Stimulated activated CD4-positive, alpha-beta T cell treated with anti-CD3 and anti-CD28 coated beads, Interleukin-12 subunit alpha, Interleukin-12 subunit beta, amount 100 ng/mL, for 48 hours (primary cell): ENCODE data around the gene RBPJ.
"Not testable (repeated sequence)": the region's sequence is repeated elsewhere in the genome, so short reads cannot be mapped to it uniquely, and the experiment has no call there.

ENCODE experiments used
- DNase-seq, 3 donors: peaks; one replicate each; pipeline ENCODE4 v3.0.0-alpha.2; 2020; ENCODE audit warnings: low read depth in 2 of 3, low spot score in 1 of 3

The RBPJ gene

GRCh38 chr4:26331380-26331950 lies 10.7 kb downstream of the RBPJ start:
- DNase-seq, result no peak

DNA sequence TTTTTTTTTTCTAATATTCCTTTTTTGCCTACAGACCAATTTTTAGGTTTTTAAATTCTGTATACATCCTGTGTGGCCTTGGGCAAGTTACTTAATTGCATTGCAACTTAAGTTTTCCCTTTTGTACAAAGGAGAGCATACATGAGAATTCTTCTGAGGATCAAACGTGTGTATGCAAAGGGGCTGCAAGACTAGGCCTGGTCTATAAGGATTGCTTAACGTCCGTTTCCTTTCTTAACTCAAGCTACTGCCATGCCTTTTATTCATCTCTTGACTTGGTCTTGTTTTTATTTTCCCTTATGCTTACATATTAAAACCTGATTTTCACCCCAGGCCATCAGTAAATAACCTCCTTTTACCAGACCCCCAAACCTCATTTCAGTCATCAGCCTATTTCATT lies 13.6 kb downstream of the RBPJ start:
- no peak for DNase-seq

GRCh38 chr4:26337612-26338011 lies 16.8 kb downstream of the RBPJ start:
- no peak for DNase-seq

- DNase-seq, result no peak
These were observed 21.7 kb downstream of the RBPJ start for GRCh38 chr4:26342328-26343037.

DNA sequence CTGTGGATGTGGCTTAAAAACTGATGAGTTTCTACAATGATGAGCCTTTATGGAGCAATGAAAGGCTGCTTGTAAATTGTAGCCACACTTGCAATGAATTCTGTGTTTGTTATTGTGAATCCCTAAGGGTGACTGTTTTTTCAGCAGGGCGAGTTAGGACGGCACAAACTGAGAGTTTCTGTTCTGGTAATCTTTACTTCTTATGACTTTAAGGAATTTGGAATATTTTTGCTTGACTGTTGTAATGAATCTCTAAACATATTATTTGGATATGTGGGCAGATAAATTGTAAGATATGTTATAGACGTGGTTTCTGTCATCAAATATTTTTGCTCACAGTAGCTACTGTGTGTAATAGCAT lies 22.2 kb downstream of the RBPJ start:
- DNase-seq, result no peak

- no peak for DNase-seq
These were observed 24.2 kb downstream of the RBPJ start for GRCh38 chr4:26344901-26345564.

DNA sequence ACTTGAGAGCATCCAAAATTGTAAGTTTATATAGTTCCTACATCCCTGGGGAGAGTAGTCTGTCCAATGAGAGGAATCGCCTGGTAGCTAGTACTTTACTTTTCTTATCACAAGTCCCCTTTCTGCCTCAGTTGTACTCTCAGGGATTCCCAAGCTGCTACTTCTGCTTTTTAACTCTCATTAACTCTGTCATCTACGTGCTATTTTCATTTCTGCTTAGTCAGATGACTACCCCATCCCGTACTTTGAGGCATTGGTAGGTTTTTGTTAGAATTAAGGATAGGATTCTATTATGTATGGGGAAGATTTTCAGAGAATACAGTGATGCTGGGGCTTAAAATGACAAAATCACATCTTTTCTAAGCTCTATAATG lies 24.7 kb downstream of the RBPJ start:
- no peak for DNase-seq

DNA sequence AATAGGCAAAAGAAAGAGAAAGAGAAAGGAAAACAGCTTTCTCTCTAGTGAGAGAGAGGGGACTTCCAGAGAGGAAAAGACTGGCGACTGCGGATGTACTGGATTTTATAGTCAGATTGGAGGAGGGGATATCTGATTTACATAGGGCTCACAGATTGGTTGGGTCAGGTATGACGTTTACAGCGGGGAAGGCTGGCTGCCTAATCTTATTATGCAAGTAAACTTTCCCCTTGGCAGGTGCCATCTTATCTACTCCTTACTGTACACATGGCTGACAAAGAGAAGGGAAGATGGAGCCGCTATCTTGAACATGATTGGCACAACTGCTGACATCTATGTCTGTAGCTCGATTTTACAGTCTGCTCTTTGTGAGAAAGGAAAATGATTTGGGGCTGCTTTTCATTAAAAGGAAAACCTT lies 25.4 kb downstream of the RBPJ start:
- DNase-seq, result no peak

- DNase-seq, result no peak
These were observed 28.7 kb downstream of the RBPJ start for GRCh38 chr4:26349496-26349895.

DNA sequence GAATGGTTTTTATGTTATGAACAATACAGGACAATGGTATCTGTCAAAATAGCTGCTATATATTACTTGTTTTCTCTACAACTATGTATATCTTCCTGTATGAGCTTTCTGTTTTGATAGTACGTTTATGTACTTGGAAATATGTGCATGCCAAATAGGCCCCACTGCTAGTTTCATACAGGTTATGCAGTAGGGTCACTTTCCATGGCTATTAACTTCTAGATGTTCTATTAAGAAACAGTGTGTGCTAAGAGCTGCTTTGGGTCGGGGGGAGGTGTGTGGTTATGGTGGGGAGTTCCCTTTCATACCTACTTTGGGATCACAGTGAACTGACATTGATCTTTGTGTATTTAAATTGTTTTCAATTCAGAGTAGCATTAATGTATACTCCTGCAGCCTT lies 30.9 kb downstream of the RBPJ start:
- no peak for DNase-seq

- no peak for DNase-seq
These were observed 33.7 kb downstream of the RBPJ start for GRCh38 chr4:26354491-26354890.

DNA sequence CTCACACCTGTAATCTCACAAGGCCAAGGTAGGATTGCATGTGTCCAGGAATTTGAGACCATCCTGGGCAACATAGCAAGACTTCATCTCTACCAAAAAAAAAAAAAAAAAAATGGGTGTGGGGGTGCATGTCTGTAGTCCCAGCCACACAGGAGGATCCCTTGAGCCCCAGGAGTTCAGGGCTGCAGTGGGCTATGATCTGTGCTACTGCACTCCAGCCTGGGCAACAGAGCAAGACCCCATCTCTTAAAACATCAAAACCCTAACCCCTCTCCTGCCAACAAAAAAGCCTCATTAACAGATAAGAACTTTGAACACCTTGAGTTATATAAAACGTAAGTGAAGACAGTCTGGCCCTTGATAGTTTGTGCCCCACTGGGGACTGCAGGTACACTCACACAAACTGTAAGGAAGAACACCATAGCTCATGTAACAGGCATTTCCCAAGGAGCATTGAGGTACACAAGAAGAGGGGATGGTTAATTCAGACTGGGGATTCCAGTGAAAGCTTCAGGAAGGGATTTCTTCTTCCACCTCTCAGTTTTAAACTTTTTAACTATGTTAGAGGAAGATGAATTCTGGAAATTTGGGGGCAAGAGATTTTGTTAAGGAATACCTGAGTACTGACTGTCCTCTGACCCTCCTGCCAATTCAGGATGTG lies 34.7 kb downstream of the RBPJ start:
- no peak for DNase-seq

DNA sequence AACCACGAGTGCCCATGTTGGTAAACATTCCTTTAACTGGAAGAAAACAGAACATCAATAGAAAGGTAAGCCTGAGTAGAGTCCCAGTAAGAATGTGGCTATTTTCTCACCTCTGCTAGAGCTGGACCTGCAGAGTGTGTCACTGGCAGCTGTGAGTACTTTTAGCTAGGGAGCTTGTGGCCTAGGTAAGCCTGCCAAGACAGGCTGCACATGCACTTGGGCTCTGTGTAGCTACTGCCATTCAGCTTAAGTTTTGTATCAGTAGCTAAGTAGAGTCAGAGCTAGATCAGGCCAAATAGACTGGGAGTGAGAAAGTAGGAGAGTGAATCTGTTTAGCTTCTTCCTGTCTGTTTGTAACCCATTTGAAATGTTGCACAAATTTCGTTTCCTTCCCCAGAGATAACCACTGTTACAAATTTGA lies 35.3 kb downstream of the RBPJ start:
- DNase-seq, result no peak

GRCh38 chr4:26359521-26359920 lies 38.7 kb downstream of the RBPJ start:
- not testable (repeated sequence) for DNase-seq

DNA sequence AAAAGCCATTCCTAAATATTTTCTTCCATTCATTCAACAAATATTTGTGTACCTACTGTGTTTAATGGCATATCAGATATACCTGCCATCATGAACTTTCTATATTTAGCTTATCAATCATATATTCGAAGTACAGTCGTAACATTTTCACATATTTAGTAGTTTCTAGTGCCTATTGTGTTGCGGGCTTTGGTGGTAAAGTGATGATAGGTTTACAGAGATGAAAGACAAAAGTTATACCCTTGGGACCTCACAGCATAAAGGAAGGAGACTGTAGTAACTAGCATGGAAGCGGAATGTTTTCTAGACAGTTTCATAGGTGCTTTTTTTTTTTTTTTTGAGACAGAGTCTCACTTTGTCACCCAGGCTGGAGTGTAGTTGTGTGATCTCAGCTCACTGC lies 39.5 kb downstream of the RBPJ start:
- DNase-seq, result no peak

DNA sequence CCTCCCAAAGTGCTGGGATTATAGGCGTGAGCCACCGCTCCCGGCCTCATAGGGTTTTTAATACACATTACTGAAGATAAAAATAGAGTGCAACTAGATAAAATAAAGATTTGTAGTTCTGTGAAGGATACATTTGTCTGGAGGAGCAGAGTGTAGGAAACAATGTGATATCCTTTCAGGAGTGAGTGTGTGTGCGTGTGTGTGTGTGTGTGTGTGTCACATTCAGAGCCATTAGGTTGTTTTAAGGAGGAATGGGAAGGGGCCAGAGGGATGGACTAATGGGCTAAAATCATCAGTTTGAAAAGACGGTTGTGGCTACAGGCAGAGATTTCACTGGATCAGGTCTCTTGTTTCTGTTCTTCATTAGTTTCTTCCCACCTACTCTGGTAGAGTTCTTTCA lies 40.0 kb downstream of the RBPJ start:
- DNase-seq, result no peak

DNA sequence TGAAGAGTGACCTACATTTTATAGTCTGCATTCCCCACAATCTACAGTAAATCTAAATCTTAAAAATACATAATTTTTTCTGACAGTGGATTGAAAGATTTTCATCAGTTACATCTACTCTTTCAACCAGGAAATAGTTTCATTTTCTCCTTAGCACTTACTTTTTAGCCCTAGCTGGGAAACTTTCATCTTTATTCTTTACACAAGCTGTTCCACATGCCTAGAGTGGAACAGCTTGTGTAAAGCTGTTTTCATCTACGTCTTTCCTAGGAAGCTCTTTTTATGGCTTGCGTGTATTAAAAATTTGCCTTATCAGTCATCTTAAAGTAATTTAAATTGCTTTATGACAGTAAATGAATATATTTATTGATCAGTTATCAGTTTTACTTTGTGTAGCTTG lies 40.5 kb downstream of the RBPJ start:
- DNase-seq, result no peak

- no peak for DNase-seq
These were observed 42.1 kb downstream of the RBPJ start for GRCh38 chr4:26362745-26363439.

DNA sequence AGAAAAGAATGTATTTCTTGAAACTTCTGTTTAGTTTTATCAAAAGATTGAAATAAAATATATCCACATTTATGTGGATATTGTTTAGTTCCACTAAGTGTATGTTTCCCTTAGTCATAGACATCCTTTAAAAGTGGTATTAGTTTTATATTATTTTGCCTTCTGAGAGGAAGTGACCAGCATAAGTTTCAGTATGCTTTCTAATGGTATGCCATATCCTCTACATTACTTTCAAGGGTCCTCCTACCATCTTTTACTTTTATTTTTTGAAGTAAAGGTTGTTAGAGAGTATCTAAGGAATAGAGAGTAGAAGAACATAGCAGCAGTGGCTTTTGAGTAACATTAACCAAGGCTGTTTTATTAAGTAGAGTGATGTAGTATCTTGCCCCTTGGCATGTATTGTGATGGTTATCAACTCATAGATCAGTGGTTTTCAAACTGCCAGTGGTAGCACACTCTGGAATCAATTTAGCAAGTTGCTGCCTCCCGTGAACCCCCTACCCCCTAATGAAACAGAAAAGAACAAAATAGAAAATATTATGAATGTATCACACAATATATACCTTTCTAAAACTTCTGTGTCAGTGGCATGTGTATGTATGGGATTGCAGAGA lies 44.8 kb downstream of the RBPJ start:
- no peak for DNase-seq

DNA sequence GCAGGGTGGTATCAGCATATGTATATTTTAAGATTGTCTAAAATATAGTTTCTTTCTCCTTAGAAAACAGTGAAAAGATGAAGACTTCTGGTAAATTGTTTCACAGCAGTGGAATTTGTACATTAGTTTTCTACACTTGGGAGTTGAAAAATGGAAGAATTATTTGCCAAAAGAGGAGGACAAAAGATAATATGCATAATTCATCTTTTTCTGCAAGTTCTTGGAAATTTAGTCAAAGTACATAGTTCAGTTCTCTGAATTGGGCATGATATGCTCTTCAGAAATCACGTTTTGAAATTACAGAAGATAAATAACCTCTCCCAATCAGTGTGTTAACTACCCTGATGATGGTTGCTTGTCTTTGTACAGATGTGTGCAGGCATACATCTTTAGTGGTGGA lies 47.0 kb downstream of the RBPJ start:
- DNase-seq, result no peak

GRCh38 chr4:26368685-26369084 lies 47.9 kb downstream of the RBPJ start:
- DNase-seq, result no peak
